Choroid plexus epithelial cell (primary cell): ENCODE data around the gene MYO15B.

Source experiments
- DNase-seq: peaks from one replicate; pipeline ENCODE4 v3.0.0-alpha.2; 2010; ENCODE audit warnings: low read depth
- H3K4me3 ChIP-seq: 2 replicates; pipeline ENCODE4 v1.5.1; 2011; ENCODE audit warnings: low read depth, mild to moderate bottlenecking, control low read depth, low read length, moderate library complexity
- TF ChIP-seq, protein P1 (sequence below): conservative IDR thresholded peaks from 2 replicates; pipeline ENCODE4 v1.5.1; 2011; ENCODE audit warnings: low read depth, mild to moderate bottlenecking, control low read depth, inconsistent platforms, low read length, moderate library complexity

Gene MYO15B

DNA sequence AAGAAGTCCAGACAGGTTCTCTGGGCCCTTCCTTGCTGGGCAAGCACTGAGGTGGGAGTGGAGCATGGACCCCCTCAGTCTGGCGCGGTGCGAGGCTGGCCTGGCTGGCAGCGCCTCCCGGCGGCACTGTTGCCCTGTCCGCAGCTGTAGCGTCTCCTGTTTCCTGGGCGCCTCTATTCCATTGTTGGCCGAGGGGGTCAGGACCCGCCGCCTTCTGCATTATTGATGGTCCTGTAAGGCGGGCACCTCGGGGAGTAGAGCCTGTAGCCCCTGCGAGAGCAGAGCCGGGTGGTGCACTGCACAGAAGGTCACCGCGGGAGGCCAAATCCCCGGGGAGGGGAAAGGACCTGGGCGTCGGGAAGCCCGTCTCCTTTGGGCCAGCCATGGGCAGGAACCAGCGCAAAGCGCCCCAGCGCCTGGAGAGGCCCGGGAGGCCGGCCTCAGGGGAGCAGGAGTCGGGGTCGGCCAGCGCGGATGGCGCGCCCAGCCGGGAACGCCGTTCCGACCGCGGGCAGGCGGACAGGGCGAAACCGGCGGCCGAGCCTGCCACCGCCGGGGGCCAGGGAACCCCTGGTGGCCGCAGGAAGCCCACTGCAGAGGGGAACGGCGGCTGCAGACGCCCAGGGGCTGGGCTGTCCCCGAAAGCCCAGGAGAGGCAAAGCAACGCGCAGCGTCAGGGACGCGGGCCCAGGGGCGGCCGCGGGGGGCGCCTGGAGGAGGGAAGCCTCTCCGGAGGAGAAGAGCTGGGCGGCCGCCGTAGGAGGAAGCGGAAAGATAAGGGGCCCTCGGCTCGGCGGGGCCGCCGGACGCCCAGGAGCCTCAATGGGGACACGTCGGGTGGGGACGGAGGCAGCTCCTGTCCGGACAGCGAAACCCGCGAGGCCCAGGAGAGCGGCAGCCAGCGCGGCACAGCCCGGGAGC, at the start of gene MYO15B:
MYO15B (plus strand) TSS at position 126 of the 921 bp plus-strand sequence; CDS start at position 384, 258 bp downstream.
- DNase-seq: peak; percentile 9
- TF ChIP-seq, protein P1, sequence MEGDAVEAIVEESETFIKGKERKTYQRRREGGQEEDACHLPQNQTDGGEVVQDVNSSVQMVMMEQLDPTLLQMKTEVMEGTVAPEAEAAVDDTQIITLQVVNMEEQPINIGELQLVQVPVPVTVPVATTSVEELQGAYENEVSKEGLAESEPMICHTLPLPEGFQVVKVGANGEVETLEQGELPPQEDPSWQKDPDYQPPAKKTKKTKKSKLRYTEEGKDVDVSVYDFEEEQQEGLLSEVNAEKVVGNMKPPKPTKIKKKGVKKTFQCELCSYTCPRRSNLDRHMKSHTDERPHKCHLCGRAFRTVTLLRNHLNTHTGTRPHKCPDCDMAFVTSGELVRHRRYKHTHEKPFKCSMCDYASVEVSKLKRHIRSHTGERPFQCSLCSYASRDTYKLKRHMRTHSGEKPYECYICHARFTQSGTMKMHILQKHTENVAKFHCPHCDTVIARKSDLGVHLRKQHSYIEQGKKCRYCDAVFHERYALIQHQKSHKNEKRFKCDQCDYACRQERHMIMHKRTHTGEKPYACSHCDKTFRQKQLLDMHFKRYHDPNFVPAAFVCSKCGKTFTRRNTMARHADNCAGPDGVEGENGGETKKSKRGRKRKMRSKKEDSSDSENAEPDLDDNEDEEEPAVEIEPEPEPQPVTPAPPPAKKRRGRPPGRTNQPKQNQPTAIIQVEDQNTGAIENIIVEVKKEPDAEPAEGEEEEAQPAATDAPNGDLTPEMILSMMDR: peak; percentile 39
- H3K4me3 ChIP-seq: peak within 1 kb of the TSS; percentile 42

DNA sequence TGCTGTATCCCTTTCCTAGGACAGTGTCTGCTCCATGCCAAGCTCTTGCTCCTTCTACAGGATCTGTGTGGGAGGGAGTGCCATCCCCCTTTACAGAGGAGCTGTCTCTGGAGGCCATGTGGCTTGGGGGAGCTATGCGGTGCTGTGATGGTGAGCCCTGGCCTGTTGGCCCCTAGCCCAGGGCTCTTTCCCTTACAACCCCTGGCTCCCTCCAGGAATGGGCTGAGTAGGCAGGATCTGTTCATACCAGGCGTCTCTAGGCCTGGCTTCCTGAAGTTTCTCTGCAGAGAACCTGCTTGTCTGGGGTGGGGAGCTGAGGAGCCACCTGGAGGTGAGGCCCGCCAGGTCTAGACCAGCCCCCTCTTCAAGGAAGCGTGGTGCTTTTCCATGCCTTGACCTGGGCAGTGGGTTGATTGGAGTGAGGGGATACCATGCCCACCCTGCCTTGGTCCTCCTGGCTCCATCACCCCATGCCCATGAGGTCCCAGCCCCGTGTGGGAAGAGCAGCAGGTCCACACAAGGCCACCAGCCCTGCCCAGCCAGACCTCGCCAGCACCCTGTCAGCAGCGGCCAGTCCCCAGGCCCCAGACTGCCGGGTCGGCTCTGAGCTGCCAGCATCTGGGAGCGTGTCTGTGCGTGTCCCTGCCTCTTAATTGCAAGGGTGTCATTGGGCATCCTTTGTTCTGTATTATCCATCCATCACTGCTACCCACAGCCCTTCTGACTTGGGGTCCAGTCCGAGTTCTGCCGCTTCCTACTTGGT, 47.5 kb upstream of the MYO15B start:
- no peak for DNase-seq
- TF ChIP-seq, protein P1: no peak
- H3K4me3 ChIP-seq: no peak overlapping the region

DNA sequence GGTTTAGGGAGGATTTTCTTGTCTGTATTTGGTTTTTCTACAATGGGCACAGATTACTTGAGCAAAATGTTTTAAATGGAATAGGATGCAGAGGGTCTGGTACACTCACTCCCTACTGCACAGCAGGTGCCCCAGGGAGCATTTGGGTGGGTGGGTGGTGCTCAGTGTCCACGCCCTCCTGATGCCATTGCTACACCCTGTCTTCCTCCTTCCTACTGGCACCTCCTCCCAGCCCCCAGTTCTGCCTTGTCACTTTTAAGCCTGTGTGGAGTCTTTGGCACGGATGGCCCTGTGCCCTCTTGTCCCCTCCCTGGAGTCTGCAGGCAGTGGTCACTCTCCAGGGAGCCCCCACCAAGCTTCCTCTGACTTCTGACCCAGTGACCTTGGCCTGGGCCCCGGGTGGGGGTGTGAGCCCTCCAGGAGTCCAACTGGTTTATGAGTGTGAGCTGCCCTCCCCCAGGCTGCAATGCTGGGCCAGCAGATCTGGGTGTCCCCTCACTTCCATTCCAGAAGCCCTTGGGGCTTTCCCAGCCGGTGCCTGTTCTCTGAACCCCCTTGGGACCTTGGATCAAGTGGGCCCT, 46.6 kb upstream of the MYO15B start:
- TF ChIP-seq, protein P1: no peak
- no peak overlapping the region for H3K4me3 ChIP-seq
- no peak for DNase-seq

DNA sequence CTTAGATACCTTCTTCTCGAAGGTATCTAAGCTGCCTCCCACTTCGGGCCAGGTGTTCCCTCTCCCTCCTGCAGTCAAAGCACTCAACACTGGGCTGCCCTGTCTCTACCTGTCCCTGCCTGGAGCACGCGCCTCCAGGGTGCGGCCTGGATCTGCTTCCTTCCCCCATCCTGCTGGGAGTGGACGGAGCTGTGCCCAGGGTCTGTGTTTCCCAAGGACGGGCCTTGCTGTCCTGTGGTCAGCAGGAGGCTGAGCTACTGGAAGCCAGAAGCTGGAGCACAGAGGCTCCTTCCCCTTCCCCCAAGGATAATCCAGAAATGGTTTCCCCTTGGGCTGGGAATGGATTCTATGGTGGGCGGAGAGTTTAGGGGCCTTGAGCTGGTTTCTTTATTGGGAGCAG, 45.4 kb upstream of the MYO15B start:
- TF ChIP-seq, protein P1: no peak
- DNase-seq: no peak
- H3K4me3 ChIP-seq: no peak overlapping the region

DNA sequence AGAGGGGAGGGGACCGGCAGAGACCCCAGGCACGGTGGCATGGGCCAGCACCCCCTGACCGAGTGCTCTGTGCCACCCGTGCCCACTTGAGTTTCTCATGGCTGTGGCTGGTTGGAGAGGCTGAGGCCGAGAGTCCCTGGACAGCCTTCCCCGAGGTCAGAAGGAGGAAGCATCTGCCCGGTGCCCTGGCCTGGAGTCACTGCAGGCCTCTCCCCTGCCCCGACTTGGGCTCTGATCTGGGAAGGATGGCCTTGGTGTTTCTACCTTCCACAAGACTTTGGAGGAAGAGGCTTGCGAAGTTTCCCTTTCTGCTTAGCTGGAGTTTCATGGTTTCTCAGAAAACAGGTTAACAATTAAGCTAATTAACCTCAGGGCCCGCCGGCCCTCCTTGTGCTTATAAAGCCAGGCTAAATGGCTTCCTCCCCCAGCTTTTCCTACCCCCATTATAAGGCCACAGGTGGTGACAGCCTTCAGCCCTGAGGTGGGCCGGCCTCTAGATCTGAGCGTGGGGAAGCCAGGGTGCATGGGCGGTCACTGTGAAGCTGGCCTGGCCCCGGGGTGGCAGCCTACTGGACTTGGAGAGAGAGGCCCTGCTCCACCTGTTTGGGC, 44.8 kb upstream of the MYO15B start:
- TF ChIP-seq, protein P1: no peak
- H3K4me3 ChIP-seq: no peak overlapping the region
- DNase-seq: no peak

DNA sequence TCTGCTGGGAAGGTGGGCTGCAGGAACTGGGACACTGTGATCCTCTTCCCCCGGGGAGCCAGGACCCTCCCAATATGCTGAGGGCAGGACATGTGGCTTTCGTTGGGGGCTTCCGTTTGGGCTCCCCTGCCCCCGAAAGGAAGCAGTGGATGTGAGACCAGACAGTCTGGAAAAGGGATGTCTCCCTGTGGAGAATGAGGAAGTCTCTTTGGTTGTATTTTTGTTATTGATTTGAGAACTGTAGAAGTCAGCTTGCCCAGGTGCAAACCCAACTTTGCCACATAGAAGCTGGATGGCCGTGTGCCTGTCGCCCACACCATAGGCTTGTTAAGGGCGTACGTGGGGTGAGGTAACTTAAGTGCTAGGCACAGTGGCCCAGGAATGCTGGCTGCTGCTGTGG, 43.4 kb upstream of the MYO15B start:
- no peak for DNase-seq
- TF ChIP-seq, protein P1: no peak
- no peak overlapping the region for H3K4me3 ChIP-seq
